NCI-H345 treated with DMSO at 0.1 percent for 48 hours (cell line): ENCODE data around the gene CDC42EP2.
A peak's percentile ranks its signal among the peaks of the same experiment; 100 is the strongest.
"Not testable (repeated sequence)": the region's sequence is repeated elsewhere in the genome, so short reads cannot be mapped to it uniquely, and the experiment has no call there.

Experiments
- DNase-seq: peaks from one replicate; lab custom pipeline; 2025; ENCODE audit not compliant: unreplicated experiment; lab: John Stamatoyannopoulos, UW

The CDC42EP2 gene

DNA sequence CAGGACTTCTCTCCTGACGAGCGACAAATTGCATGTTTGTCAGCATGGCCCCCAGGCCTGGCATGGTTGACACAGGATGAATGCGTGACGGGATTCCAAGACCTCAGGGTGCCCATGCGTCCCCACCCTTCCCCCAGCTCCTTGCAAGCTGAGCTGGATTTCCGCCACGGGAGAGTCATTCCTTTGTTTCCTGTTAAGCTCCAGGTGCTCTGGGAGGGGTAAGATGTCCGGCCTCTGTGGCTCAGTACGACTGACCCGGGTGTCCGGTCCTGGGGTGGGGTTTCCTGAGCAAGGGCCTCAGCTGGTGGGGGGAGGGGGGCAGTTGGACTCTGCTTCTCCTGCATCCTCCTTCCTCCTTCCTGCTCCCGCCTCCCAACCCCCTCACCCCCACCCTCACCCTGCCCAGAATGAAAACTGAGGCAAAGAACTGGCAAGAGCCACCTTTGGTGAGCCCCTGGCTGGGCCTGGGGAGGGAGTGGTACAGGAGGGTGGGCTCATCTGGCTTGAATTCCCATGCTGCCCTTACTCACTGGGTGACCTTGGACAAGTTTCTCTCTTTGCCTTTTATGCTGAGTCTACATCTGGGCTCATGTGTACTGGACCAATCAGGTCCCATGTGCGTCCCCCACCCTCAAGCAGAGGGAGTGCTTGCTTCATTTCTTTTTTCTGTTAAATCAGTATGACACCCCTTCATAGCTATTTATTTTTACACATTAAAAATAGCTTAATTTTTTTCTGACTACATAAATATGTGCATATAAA, 2.5 kb downstream of the CDC42EP2 start:
- no peak for DNase-seq

GRCh38 chr11:65320386-65321075, 5.9 kb downstream of the CDC42EP2 start:
- no peak for DNase-seq

GRCh38 chr11:65321076-65321475, 6.4 kb downstream of the CDC42EP2 start:
- DNase-seq: no peak

DNA sequence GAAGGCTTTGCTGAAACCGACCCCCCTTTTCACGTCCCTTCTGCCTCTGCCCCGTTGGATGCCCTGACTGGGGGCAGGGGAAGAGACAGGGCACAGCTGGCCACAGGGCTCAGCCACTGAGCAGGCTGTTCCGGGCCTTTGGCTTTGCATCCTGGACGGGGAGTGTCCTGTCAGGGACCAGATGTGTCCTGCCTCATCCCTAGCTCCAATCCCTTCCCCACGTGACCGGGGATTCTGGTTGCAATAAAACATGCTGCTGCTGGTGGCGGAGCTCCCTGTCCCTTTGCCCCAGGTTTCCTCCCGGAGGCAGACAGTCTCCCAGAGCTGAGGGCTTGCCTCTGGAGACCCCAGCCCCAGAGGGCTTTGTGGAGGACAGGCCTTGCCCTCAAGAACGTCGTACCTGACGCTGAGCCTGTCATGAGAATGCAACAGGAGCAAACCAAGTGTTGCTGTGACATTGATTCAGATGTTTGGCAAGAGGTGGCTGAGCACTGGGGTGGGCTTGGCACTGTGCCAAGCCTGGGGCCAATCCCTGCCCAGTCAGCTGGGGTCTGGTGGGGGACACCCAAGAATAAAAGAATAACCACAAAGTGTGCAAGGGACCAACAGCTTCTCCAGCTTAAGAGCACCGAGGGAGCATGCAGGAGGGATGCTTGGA, 7.3 kb downstream of the CDC42EP2 start:
- DNase-seq: no peak

- no peak for DNase-seq
Measured at GRCh38 chr11:65323813-65324212, 9.1 kb downstream of the CDC42EP2 start.

- no peak for DNase-seq
Measured at GRCh38 chr11:65325435-65325834, 10.8 kb downstream of the CDC42EP2 start.

- no peak for DNase-seq
Measured at GRCh38 chr11:65327021-65327420, 12.4 kb downstream of the CDC42EP2 start.

DNA sequence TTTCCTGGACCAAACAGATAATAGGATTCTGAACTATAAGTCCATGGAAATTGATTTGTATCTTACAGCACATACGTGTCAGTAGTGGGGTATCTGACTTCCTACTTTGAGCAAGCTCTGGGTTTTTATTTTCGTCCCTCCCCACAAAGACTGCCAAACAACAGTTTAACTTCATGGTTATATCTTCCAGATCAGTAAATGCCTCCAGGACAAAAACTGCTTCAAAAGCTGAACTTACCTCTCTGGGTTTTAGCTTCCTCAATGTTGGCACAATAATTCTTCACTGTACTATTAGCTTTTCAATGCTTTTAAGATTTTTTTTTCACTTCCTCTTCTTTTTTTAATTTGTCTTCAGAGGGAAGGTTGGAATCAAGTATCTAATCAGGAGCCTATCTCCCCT, 14.8 kb downstream of the CDC42EP2 start:
- DNase-seq: no peak

GRCh38 chr11:65329944-65330403, 15.3 kb downstream of the CDC42EP2 start:
- DNase-seq: peak; percentile 72

DNA sequence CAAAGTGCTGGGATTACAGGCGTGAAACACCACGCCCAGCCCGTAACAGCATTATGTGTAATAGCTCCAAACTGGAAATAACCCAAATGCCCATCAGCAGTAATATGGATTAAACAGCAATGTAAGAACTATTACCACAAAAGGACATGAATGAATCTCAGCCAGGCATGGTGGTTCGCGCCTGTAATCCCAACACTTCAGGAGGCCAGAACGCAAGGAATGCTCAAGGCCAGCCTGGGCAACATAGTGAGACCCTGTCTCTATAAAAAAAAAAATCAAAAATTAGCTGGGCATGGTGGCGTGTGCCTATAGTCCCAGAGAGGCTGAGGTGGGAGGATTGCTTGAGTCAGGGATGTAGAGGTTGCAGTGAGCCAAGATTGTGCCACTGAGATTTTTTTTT, 15.9 kb downstream of the CDC42EP2 start:
- DNase-seq: no peak

GRCh38 chr11:65332591-65332990, 17.9 kb downstream of the CDC42EP2 start:
- DNase-seq: not testable (repeated sequence)

DNA sequence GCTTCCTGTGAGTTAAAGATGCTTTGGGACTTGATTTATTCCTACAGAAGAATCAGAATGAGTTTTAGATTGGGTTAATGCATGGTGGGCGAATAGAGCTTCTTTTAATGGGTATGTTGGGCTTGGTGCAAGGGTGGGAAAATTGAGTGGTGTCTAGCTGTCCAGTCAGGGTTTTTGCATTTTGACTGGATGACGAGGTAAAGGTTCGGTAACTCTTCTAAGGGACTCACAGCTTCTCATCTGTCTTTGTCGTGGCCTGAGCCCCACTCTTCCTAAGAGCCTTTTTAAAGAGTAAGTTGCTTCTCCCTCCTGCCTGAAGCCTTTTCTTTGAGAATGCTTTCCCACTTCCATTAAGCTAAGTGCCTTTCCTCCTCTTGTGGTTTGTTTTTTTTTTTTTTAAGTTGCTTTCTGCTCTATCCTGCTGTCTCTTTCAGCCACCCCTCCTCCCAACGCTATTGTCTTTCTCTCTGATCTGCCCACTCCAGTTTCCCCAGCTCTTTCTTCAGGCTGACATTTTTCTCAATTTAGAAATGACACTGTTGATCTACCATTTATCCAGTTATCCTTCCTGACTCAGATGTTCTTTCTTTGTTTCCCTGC, 20.1 kb downstream of the CDC42EP2 start:
- DNase-seq: no peak

GRCh38 chr11:65338676-65339075, 24.0 kb downstream of the CDC42EP2 start:
- no peak for DNase-seq

DNA sequence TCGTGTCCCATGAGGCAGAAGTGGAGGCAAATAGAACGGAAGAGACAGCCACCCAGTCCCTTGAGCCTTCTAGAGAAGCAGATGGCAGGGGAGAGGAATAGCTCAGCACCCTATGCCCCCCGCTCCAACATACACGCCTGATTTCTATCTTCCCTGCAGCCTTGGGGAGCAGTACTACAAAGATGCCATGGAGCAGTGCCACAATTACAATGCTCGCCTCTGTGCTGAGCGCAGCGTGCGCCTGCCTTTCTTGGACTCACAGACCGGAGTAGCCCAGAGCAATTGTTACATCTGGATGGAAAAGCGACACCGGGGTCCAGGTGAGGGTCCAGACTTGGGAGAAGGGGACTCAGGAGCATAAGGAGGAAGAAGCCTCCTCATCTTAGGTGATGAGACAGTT, 25.6 kb downstream of the CDC42EP2 start:
- no peak for DNase-seq

DNA sequence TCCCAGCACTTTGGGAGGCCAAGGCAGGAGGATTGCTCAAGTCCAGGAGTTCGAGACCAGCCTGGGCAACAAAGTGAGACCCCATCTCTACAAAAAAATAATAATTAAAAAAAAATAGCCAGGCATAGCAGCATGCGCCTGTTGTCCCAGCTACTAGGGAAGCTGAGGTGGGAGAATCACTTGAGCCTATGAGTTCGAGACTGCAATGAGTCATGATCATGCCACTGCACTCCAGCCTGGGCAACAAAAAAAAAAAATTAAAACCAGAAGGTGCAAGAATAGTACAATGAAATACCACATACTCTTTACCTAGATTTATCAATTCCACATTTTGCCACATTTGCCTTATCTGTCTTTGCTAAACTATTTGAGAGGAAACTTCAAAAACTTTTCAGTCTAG, 27.2 kb downstream of the CDC42EP2 start:
- no peak for DNase-seq

DNA sequence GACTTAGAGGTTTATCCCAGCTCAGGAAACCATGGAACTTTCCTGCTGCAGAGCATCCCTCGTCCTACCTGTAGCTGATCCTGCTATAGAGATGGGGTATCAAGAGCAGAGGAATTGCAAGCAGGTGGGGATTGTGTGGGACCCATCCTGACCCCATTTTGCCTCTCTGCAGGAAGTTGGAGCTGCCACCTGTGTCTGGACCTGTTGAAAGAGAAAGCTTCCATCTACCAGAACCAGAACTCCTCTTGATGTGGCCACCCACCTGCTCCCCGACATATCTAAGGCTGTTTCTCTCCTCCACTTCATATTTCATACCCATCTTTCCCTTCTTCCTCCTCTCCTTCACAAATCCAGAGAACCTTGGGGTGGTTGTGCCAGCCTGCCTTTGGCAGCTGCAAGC, 36.8 kb downstream of the CDC42EP2 start:
- no peak for DNase-seq

- DNase-seq: no peak
Measured at GRCh38 chr11:65352783-65353182, 38.1 kb downstream of the CDC42EP2 start.

- DNase-seq: no peak
Measured at GRCh38 chr11:65353376-65353775, 38.7 kb downstream of the CDC42EP2 start.

- no peak for DNase-seq
Measured at GRCh38 chr11:65353900-65354264, 39.2 kb downstream of the CDC42EP2 start.

DNA sequence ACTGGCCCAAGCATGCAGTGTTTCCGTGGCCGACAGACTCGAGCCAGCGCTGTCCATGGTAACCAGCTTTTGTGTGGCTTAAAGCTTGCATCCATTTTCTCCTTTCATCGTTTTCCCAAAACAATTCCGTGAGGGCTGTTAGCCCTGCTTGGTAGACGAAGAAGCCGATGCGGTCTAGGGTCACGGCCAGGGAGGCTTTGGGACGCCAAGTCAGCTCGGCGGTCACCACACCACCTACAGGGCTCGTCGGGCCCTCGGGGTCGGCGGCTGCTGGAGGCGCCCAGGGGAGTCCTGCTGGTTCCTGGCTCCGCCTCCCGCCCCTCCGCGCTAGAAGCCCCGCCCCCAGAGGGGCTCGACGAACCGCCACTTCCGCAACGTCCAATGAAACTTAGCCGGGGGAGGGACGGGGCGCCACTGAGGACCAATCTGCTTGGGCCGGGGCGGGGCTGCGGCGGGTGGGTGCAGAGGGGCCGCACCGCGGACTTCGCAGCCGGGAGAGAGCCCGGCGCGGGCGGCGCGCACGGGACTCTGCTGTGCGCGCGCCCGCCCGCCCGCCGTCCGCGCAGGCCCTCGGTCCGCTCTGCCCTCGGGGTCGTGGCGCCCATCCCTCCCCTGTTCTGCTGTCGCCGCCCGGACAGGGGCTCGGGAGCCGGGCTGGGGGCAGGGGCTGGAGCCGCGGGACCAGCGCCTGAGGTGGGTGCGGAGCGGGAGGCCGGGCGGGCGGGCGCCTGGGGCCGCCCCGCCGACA, 39.8 kb downstream of the CDC42EP2 start, which contains the start of gene TIGD3:
Gene TIGD3 (plus strand): TSS at position 487 of the 748 bp plus-strand sequence. CDS start 1,058 bp downstream, outside the sequence.
- DNase-seq: peak; percentile 94
